Lung (tissue), 16 donors: ENCODE measurements around the gene PDCD4. TPM values are rescaled to one million over a fixed set of nuclear protein-coding genes. Genes with fewer than 3 reads are reported as not detected.

Experiments
- ATAC-seq: fragments of 200-7000 bp; cut with Tn5 transposase; one replicate; pipeline ENCODE4 v1.9.1; 2020; ENCODE audit warnings: moderate number of reproducible peaks; ENCODE audit not compliant: insufficient read depth, low FRiP score
- DNase-seq, 3 donors: peaks; one replicate each; pipeline ENCODE4 v3.0.0-alpha.2; 2013 to 2017
- H3K27ac ChIP-seq, 2 donors: one replicate each; pipeline ENCODE4 v1.5.1; 2013; ENCODE audit warnings: mild to moderate bottlenecking in 2 of 2, moderate library complexity in 2 of 2, control low read depth in 1 of 2, inconsistent platforms in 1 of 2, low read depth in 1 of 2, low read length in 1 of 2
- H3K27me3 ChIP-seq, 3 donors: one replicate each; pipeline ENCODE4 v1.5.1; 2013; ENCODE audit warnings: low read length in 2 of 3; ENCODE audit not compliant: control insufficient read depth in 3 of 3, insufficient read depth in 3 of 3
- H3K36me3 ChIP-seq, 4 donors: one replicate each; pipeline ENCODE4 v1.5.1; 2013; ENCODE audit warnings: low read length in 4 of 4, mild to moderate bottlenecking in 1 of 4, moderate library complexity in 1 of 4; ENCODE audit not compliant: control insufficient read depth in 4 of 4, insufficient read depth in 4 of 4
- H3K4me1 ChIP-seq, 5 donors: one replicate each; pipeline ENCODE4 v1.5.1; 2013; ENCODE audit warnings: low read length in 5 of 5, mild to moderate bottlenecking in 2 of 5, moderate library complexity in 1 of 5; ENCODE audit not compliant: control insufficient read depth in 5 of 5, insufficient read depth in 5 of 5
- H3K4me3 ChIP-seq: one replicate; pipeline ENCODE4 v1.5.1; 2013; ENCODE audit warnings: mild to moderate bottlenecking, control low read depth, moderate library complexity
- H3K9ac ChIP-seq, 2 donors: one replicate each; pipeline ENCODE4 v1.5.1; 2013; ENCODE audit warnings: low read length in 2 of 2, control low read depth in 1 of 2; ENCODE audit not compliant: insufficient read depth in 1 of 2
- H3K9me3 ChIP-seq, 4 donors: one replicate each; pipeline ENCODE4 v1.5.1; 2013; ENCODE audit warnings: low read length in 3 of 4, mild to moderate bottlenecking in 1 of 4, moderate library complexity in 1 of 4; ENCODE audit not compliant: control insufficient read depth in 4 of 4, insufficient read depth in 3 of 4
- CTCF ChIP-seq: IDR thresholded peaks from 2 replicates; pipeline ENCODE4 v1.5.1; 2012; ENCODE audit warnings: mild to moderate bottlenecking; ENCODE audit errors: control extremely low read depth, extremely low read depth
- WGBS, 2 donors: extraction: QIAGEN DNeasy Blood & Tissue Kit; methylation state at CpG; one replicate each; pipeline ENCODE4 v1.1.7; 2013; 5-methylcytosine and 5-hydroxymethylcytosine counted together
- long read RNA-seq, 5 donors: transcript quantifications; one replicate each; lab custom pipeline, GENCODE V29; 2026
- polyA plus RNA-seq, 2 donors: library from polyadenylated mRNA; stranded (reverse); fragments of 200-250 nt; gene quantifications; one replicate each; pipeline ENCODE4 v1.2.1, GENCODE V29; 2013
- total RNA-seq, 2 donors: library from RNA; depleted of rRNA in 1 of 2; stranded (reverse); fragments of >200 nt in 1 of 2; gene quantifications; one replicate each; pipeline ENCODE4 v1.2.1, GENCODE V29; 2014 to 2021
- donor health status: control.
- donor health status: control.
- donor health status: Bipolar disorder and iron deficiency.
- donor health status: healthy.
- donor health status: DM: yes; HTN: yes; CAD: no.

The PDCD4 gene
- total RNA-seq (100 to 1,000 TPM in 1 of 2 donors, 10 to 100 TPM in 1; 35.6 to 186 TPM), polyA plus RNA-seq (10 to 100 TPM; 26.7 to 31.4 TPM)
- long read RNA-seq, donor 1, transcript PDCD4-201 (12 exons, 3,602 nt): major isoform, 12 of 33 reads
- long read RNA-seq, donor 1, partial matches to known transcripts: 7 of 33 reads
- long read RNA-seq, donor 1, other reads (novel, unspliced or antisense): 13 of 33 reads
- long read RNA-seq, donor 2, partial matches to known transcripts: 0 of 3 reads
- long read RNA-seq, donor 2, other reads (novel, unspliced or antisense): 0 of 3 reads
- long read RNA-seq, donor 3, partial matches to known transcripts: 0 of 5 reads
- long read RNA-seq, donor 3, other reads (novel, unspliced or antisense): 0 of 5 reads
- long read RNA-seq, donor 4, partial matches to known transcripts: 7 of 10 reads
- long read RNA-seq, donor 4, other reads (novel, unspliced or antisense): 0 of 10 reads
- long read RNA-seq, donor 5, transcript PDCD4-201 (12 exons, 3,602 nt): major isoform, 17 of 61 reads
- long read RNA-seq, donor 5, partial matches to known transcripts: 44 of 61 reads
- long read RNA-seq, donor 5, other reads (novel, unspliced or antisense): 0 of 61 reads

GRCh38 chr10:110871298-110872084, at the start of gene PDCD4:
TSS of gene PDCD4 (plus strand) at chr10:110871928. CDS start at chr10:110876028, 4,100 bp downstream.
- H3K27me3 ChIP-seq: no peaks in the 10 kb centered on the region
- peak; percentile 96 for ATAC-seq
- no peak for TF ChIP-seq CTCF
- WGBS, 2 donors: 1% methylated on average over 46 to 47 of the region's 47 CpGs
- peaks cover 0 to 35% (median 7%) of the 10 kb centered on the region in 5 donors for H3K4me1 ChIP-seq
- H3K9ac ChIP-seq: peak within 1 kb of the TSS; percentile 44 to 97
- peak within 1 kb of the TSS; percentile 89 to 95 for H3K27ac ChIP-seq
- peaks cover 0 to 4% (median 0%) of the 10 kb centered on the region in 4 donors for H3K36me3 ChIP-seq
- peak; percentile 100 for DNase-seq
- H3K9me3 ChIP-seq: no peaks in the 10 kb centered on the region
- H3K4me3 ChIP-seq: peak within 1 kb of the TSS; percentile 67

GRCh38 chr10:110822035-110822711, 49.6 kb upstream of the PDCD4 start:
- peak in 2 of 3 donors; percentile 62 for DNase-seq
- Histone ChIP-seq H3K4me3 (no peak overlapping the region), H3K36me3 (no peaks in the 10 kb centered on the region), H3K4me1 (peaks cover 8 to 37% (median 31%) of the 10 kb centered on the region in 5 donors), H3K27me3 (no peaks in the 10 kb centered on the region), H3K27ac (peak overlapping the region in 1 of 2 donors; percentile 84), H3K9ac (peak overlapping the region; percentile 46 to 51), H3K9me3 (no peaks in the 10 kb centered on the region)
- TF ChIP-seq CTCF: no peak
- 50 to 63% methylated on average over 4 of the region's 4 CpGs for WGBS, 2 donors
- no peak for ATAC-seq

- Histone ChIP-seq H3K27me3 (no peaks in the 10 kb centered on the region), H3K4me3 (no peak overlapping the region), H3K36me3 (no peaks in the 10 kb centered on the region), H3K9ac (peak overlapping the region; percentile 46 to 57), H3K9me3 (no peaks in the 10 kb centered on the region), H3K4me1 (peaks cover 10 to 43% (median 31%) of the 10 kb centered on the region in 5 donors), H3K27ac (peak overlapping the region in 1 of 2 donors; percentile 84)
- ATAC-seq (no peak), DNase-seq (peak; percentile 70 to 84 (median 75))
- 71 to 80% methylated on average over 8 of the region's 8 CpGs for WGBS, 2 donors
- no peak for TF ChIP-seq CTCF
These were observed 48.9 kb upstream of the PDCD4 start for GRCh38 chr10:110822712-110823311.
